ENCODE results near the gene SERPINB1. TPM values are rescaled to one million over a fixed set of nuclear protein-coding genes. Genes with fewer than 3 reads are reported as not detected.

SERPINB1 gene
- total RNA-seq, 4 donors from 2014 or later, result 7.7 to 28.2 (median 17.2) TPM

- Histone ChIP-seq H3K9me3 (no peaks in the 10 kb centered on the region), H3K4me3 (no peak overlapping the region), H3K27me3 (no peaks in the 10 kb centered on the region), H3K27ac (no peak overlapping the region), H3K4me1 (peaks cover 0 to 3% of the 10 kb centered on the region in 2 donors), H3K36me3 (no peaks in the 10 kb centered on the region)
- TF ChIP-seq, protein P1, sequence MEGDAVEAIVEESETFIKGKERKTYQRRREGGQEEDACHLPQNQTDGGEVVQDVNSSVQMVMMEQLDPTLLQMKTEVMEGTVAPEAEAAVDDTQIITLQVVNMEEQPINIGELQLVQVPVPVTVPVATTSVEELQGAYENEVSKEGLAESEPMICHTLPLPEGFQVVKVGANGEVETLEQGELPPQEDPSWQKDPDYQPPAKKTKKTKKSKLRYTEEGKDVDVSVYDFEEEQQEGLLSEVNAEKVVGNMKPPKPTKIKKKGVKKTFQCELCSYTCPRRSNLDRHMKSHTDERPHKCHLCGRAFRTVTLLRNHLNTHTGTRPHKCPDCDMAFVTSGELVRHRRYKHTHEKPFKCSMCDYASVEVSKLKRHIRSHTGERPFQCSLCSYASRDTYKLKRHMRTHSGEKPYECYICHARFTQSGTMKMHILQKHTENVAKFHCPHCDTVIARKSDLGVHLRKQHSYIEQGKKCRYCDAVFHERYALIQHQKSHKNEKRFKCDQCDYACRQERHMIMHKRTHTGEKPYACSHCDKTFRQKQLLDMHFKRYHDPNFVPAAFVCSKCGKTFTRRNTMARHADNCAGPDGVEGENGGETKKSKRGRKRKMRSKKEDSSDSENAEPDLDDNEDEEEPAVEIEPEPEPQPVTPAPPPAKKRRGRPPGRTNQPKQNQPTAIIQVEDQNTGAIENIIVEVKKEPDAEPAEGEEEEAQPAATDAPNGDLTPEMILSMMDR (IDR thresholded peaks at IDR 0.05), result no peak
- no peak for TF ChIP-seq POLR2A (IDR thresholded peaks at IDR 0.05)
- DNase-seq, result no peak
- intact Hi-C loops (cut with DNase I; ENCODE audit: low total_unique reads), result no loop called here
These were observed 18.4 kb downstream of the SERPINB1 start for GRCh38 chr6:2823104-2823850.

GRCh38 chr6:2821554-2821953, 20.1 kb downstream of the SERPINB1 start:
- H3K36me3 ChIP-seq, result no peaks in the 10 kb centered on the region
- no peak overlapping the region for H3K27ac ChIP-seq
- TF ChIP-seq POLR2A (IDR thresholded peaks at IDR 0.05), result no peak
- TF ChIP-seq, protein P1 (IDR thresholded peaks at IDR 0.05), result no peak
- H3K4me3 ChIP-seq, result no peak overlapping the region
- no peaks in the 10 kb centered on the region for H3K9me3 ChIP-seq
- intact Hi-C loops (cut with DNase I; ENCODE audit: low total_unique reads), result no loop called here
- no peak for DNase-seq
- no peaks in the 10 kb centered on the region for H3K27me3 ChIP-seq
- peaks cover 0 to 4% of the 10 kb centered on the region in 2 donors for H3K4me1 ChIP-seq

DNA sequence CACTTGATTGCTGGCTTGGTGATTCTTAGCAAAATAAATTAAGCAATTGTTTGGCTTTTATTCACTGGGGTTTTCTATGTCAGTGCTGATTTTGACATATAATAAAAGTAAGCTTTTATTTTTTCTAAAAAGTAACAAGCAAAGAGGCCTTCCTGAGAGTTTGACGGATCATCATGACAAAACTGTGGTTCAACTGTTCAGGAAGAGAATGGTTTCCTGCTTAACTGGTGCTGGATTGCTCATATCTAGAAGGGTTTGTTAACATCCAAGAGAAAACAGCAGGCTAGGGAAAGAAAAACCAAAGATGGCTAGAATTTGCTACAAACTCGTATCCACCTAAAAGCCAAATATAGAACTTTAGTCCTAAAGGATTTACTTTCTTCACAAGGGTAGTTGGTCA, 21.2 kb downstream of the SERPINB1 start:
- no peak for TF ChIP-seq POLR2A (IDR thresholded peaks at IDR 0.05)
- intact Hi-C loops (cut with DNase I; ENCODE audit: low total_unique reads), result no loop called here
- Histone ChIP-seq H3K36me3 (no peaks in the 10 kb centered on the region), H3K4me1 (peaks cover 0 to 4% of the 10 kb centered on the region in 2 donors), H3K4me3 (no peak overlapping the region), H3K27me3 (no peaks in the 10 kb centered on the region), H3K9me3 (no peaks in the 10 kb centered on the region), H3K27ac (no peak overlapping the region)
- no peak for DNase-seq

GRCh38 chr6:2819978-2820377, 21.7 kb downstream of the SERPINB1 start:
- intact Hi-C loops (cut with DNase I; ENCODE audit: low total_unique reads), result no loop called here
- DNase-seq, result no peak
- Histone ChIP-seq H3K27me3 (no peaks in the 10 kb centered on the region), H3K4me3 (no peak overlapping the region), H3K36me3 (no peaks in the 10 kb centered on the region), H3K9me3 (no peaks in the 10 kb centered on the region), H3K4me1 (peaks cover 0 to 4% of the 10 kb centered on the region in 2 donors), H3K27ac (no peak overlapping the region)
- TF ChIP-seq, protein P1 (IDR thresholded peaks at IDR 0.05), result no peak
- TF ChIP-seq POLR2A (IDR thresholded peaks at IDR 0.05), result no peak

DNA sequence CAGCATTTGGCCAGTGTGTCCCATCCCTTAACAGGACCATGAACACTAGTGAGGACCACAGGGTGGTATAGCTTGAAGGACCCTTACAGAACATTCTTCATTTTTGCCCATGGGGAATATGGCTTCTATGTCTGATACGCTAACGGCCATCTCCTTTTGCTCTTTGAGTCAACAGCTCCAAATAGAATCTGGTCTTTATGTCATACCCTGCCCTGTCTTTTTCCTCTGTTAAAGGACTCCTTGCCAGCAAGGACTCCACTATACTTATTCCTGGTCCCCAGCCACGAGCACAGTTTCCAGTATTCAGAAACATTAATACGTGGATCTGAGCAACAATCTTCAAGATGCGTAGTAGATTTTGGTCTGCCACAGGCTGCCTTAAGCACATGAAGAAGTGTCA, 22.5 kb downstream of the SERPINB1 start:
- peaks cover 0 to 4% of the 10 kb centered on the region in 2 donors for H3K4me1 ChIP-seq

More for the DNA sequence above, 22.5 kb downstream of the SERPINB1 start:
- Histone ChIP-seq H3K36me3 (no peaks in the 10 kb centered on the region), H3K27ac (peak overlapping the region in 1 of 2 donors; percentile 17), H3K9me3 (no peaks in the 10 kb centered on the region), H3K4me3 (no peak overlapping the region), H3K27me3 (no peaks in the 10 kb centered on the region)
- TF ChIP-seq, protein P1 (IDR thresholded peaks at IDR 0.05), result no peak
- intact Hi-C loops (cut with DNase I; ENCODE audit: low total_unique reads), result no loop called here
- DNase-seq, result no peak

All from uterus (tissue), 4 donors.